ENCODE results near the gene TMEM217. TPM values are rescaled to one million over a fixed set of nuclear protein-coding genes. Genes with fewer than 3 reads are reported as not detected.
A peak's percentile ranks its signal among the peaks of the same experiment; 100 is the strongest.

The TMEM217 gene
- total and polyA plus RNA-seq, 2 of the 8 experiments (the other 6 are each of a cell fraction or from before 2014, with no cell fraction given) = 0.60 to 1.1 TPM

- TF ChIP-seq CHD7 (IDR thresholded peaks at IDR 0.05; ENCODE audit: insufficient replicate concordance, low read length) (no peak), HDAC6 (IDR thresholded peaks at IDR 0.05; ENCODE audit: low read depth, low read length) (no peak), MAFK (IDR thresholded peaks at IDR 0.05; ENCODE audit: low read depth, low read length) (no peak), YY1 (IDR thresholded peaks at IDR 0.05; ENCODE audit: low read depth, low read length) (peak; percentile 99), PHF8 (conservative IDR thresholded peaks at IDR 0.05; ENCODE audit: low read depth, low read length) (peak; percentile 82), TBP (IDR thresholded peaks at IDR 0.05; ENCODE audit: low read depth, low read length) (peak; percentile 39; the same call in 1 of the 2 replicates), ASH2L (IDR thresholded peaks at IDR 0.05; ENCODE audit: low read length) (peak; percentile 82), RXRA (IDR thresholded peaks at IDR 0.05; ENCODE audit: insufficient read depth, low read depth, low read length) (no peak), SP4 (IDR thresholded peaks at IDR 0.05; ENCODE audit: low read length) (0 out of 2 replicates have a peak, but pooled peaks have one; percentile 47), EP300 (IDR thresholded peaks at IDR 0.05; ENCODE audit: borderline replicate concordance in 1 of 2, low read depth in 2 of 2, low read length in 2 of 2) (no peak; a peak in 1 of 3 replicates)
Measured at GRCh38 chr6:37257634-37258404, at the start of gene TMEM217, which contains the start of gene TBC1D22B (continued).
